Measurements from ENCODE around the gene MOCS1. TPM values are rescaled to one million over a fixed set of nuclear protein-coding genes. Genes with fewer than 3 reads are reported as not detected.

Gene MOCS1
- polyA plus RNA-seq, 3 donors: 0.05 to 0.26 (median 0.12) TPM

DNA sequence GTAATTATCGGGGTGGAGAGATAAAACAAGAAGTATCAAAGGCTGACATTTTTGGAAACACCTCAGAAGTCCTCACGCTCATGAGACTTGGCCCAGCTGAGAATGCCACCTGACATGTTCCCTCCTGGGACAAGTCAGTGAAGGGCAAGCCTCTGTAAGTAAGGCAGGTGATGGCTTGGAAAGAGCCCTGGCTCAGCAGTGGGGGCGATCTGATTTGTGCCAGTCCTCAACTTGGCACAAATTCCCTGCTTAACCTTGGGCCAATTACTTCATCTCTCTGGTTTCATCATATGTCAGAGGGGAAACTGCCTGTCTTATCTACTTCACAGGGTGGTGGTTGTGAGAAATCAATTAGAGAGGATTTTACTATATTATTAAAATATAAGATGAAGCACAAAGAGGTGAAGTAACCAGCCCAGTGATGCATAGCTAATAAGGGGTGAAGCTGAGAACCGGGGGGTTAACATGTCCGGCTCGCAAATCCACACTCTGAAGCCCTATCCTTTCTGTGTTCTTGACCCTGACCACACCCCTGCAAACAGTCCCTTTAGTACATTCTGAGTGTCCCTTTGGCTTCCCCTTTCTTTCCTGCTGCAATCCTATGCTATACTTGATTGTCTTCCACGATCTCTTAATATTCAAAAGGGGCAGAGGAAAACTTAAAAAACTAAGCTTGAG lies 8.8 kb upstream of the MOCS1 start:
- Mint-ChIP-seq H3K27me3 (ENCODE audit: low read depth in 3 of 3) (peaks cover 5 to 13% (median 6%) of the 10 kb centered on the region in 3 donors), H3K4me3 (no peak overlapping the region), H3K9me3 (peaks cover 0 to 4% (median 0%) of the 10 kb centered on the region in 7 donors), H3K27ac (no peak overlapping the region), H3K4me1 (no peaks in the 10 kb centered on the region), H3K36me3 (no peaks in the 10 kb centered on the region)
- intact Hi-C loops (cut with micrococcal nuclease): no loop called here
- Histone ChIP-seq H2AFZ (ENCODE audit: insufficient read depth, low read depth, low read length, poor library complexity, severe bottlenecking) (no peak overlapping the region), H3K79me2 (ENCODE audit: insufficient read depth, low read length) (no peaks in the 10 kb centered on the region), H3K4me2 (replicated peaks; ENCODE audit: extremely low read depth, low read length, poor library complexity, severe bottlenecking) (no peak overlapping the region), H3K4me3 (replicated peaks in 1 of 3; ENCODE audit: low read depth in 2 of 3, low read length in 3 of 3) (no peak overlapping the region), H3K9ac (ENCODE audit: insufficient read depth, low read length, poor library complexity, severe bottlenecking) (no peak overlapping the region), H3K9me3 (replicated peaks in 1 of 2; ENCODE audit: control insufficient read depth in 1 of 2, insufficient read depth in 1 of 2, low read length in 2 of 2) (no peaks in the 10 kb centered on the region), H3K27me3 (ENCODE audit: control insufficient read depth in 2 of 2, insufficient read depth in 2 of 2, low read length in 2 of 2) (no peaks in the 10 kb centered on the region), H3K36me3 (replicated peaks in 1 of 2; ENCODE audit: control insufficient read depth in 1 of 2, insufficient read depth in 2 of 2, low read length in 2 of 2) (no peaks in the 10 kb centered on the region), H3K27ac (ENCODE audit: low read depth in 1 of 2, low read length in 2 of 2) (no peak overlapping the region), H4K20me1 (ENCODE audit: insufficient read depth, low read length) (no peaks in the 10 kb centered on the region), H3K4me1 (ENCODE audit: control insufficient read depth in 1 of 2, insufficient read depth in 2 of 2, low read length in 2 of 2) (no peaks in the 10 kb centered on the region)
- DNase-seq: no peak
- TF ChIP-seq, protein P1, sequence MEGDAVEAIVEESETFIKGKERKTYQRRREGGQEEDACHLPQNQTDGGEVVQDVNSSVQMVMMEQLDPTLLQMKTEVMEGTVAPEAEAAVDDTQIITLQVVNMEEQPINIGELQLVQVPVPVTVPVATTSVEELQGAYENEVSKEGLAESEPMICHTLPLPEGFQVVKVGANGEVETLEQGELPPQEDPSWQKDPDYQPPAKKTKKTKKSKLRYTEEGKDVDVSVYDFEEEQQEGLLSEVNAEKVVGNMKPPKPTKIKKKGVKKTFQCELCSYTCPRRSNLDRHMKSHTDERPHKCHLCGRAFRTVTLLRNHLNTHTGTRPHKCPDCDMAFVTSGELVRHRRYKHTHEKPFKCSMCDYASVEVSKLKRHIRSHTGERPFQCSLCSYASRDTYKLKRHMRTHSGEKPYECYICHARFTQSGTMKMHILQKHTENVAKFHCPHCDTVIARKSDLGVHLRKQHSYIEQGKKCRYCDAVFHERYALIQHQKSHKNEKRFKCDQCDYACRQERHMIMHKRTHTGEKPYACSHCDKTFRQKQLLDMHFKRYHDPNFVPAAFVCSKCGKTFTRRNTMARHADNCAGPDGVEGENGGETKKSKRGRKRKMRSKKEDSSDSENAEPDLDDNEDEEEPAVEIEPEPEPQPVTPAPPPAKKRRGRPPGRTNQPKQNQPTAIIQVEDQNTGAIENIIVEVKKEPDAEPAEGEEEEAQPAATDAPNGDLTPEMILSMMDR (IDR thresholded peaks at IDR 0.05): no peak
- 94% methylated on average over 2 of the region's 7 CpGs for WGBS (ENCODE audit: insufficient coverage)

- H3K27ac ChIP-seq (ENCODE audit: low read depth in 1 of 2, low read length in 2 of 2): no peak overlapping the region
- H3K27me3 ChIP-seq (ENCODE audit: control insufficient read depth in 2 of 2, insufficient read depth in 2 of 2, low read length in 2 of 2): no peaks in the 10 kb centered on the region
- DNase-seq: no peak
- H3K79me2 ChIP-seq (ENCODE audit: insufficient read depth, low read length): no peaks in the 10 kb centered on the region
- no peak overlapping the region for H3K9ac ChIP-seq (ENCODE audit: insufficient read depth, low read length, poor library complexity, severe bottlenecking)
- no peaks in the 10 kb centered on the region for H3K4me1 ChIP-seq (ENCODE audit: control insufficient read depth in 1 of 2, insufficient read depth in 2 of 2, low read length in 2 of 2)
- Mint-ChIP-seq H3K4me1 (no peaks in the 10 kb centered on the region), H3K36me3 (no peaks in the 10 kb centered on the region), H3K27ac (no peak overlapping the region), H3K4me3 (no peak overlapping the region), H3K27me3 (ENCODE audit: low read depth in 3 of 3) (peaks cover 6 to 13% (median 8%) of the 10 kb centered on the region in 3 donors), H3K9me3 (peaks cover 0 to 6% (median 0%) of the 10 kb centered on the region in 7 donors)
- no peak overlapping the region for H3K4me2 ChIP-seq (replicated peaks; ENCODE audit: extremely low read depth, low read length, poor library complexity, severe bottlenecking)
- H3K9me3 ChIP-seq (replicated peaks in 1 of 2; ENCODE audit: control insufficient read depth in 1 of 2, insufficient read depth in 1 of 2, low read length in 2 of 2): no peaks in the 10 kb centered on the region
- H3K36me3 ChIP-seq (replicated peaks in 1 of 2; ENCODE audit: control insufficient read depth in 1 of 2, insufficient read depth in 2 of 2, low read length in 2 of 2): no peaks in the 10 kb centered on the region
- no peaks in the 10 kb centered on the region for H4K20me1 ChIP-seq (ENCODE audit: insufficient read depth, low read length)
- no peak overlapping the region for H3K4me3 ChIP-seq (replicated peaks in 1 of 3; ENCODE audit: low read depth in 2 of 3, low read length in 3 of 3)
- intact Hi-C loops (cut with micrococcal nuclease): no loop called here
- TF ChIP-seq, protein P1 (IDR thresholded peaks at IDR 0.05): no peak
- WGBS (ENCODE audit: insufficient coverage): 85% methylated on average over 4 of the region's 4 CpGs
- no peak overlapping the region for H2AFZ ChIP-seq (ENCODE audit: insufficient read depth, low read depth, low read length, poor library complexity, severe bottlenecking)
Measured at GRCh38 chr6:39941820-39942219, 7.6 kb upstream of the MOCS1 start.
